ENCODE results near the gene ATOH8.

The ATOH8 gene

GRCh38 chr2:85758361-85759256 is 4.8 kb downstream of the ATOH8 start:
- no peak overlapping the region for H3K4me3 ChIP-seq (ENCODE audit: insufficient read depth in 1 of 2, low read depth in 1 of 2, low read length in 2 of 2)
- H3K36me3 ChIP-seq (ENCODE audit: control insufficient read depth in 1 of 2, insufficient read depth in 2 of 2, low read depth in 1 of 2, low read length in 2 of 2) = peaks cover 0 to 3% of the 10 kb centered on the region in 2 experiments
- H4K8ac ChIP-seq (ENCODE audit: low read length) = no peak overlapping the region
- H4K91ac ChIP-seq (ENCODE audit: low read length) = peak overlapping the region; percentile 47
- WGBS = 95% methylated on average over 19 of the region's 19 CpGs
- H3K27me3 ChIP-seq (ENCODE audit: control insufficient read depth in 1 of 2, insufficient read depth in 1 of 2, low read length in 2 of 2) = peaks cover 0 to 22% of the 10 kb centered on the region in 2 experiments
- no peak overlapping the region for H2AFZ ChIP-seq (ENCODE audit: low read depth, low read length)
- H2AK5ac ChIP-seq (ENCODE audit: low read length, severe bottlenecking) = no peak overlapping the region
- H3K79me1 ChIP-seq (replicated peaks; ENCODE audit: low read length, poor library complexity, severe bottlenecking) = peaks cover 4% of the 10 kb centered on the region
- H3K4me2 ChIP-seq (ENCODE audit: low read length, poor library complexity, severe bottlenecking) = no peak overlapping the region
- no peak overlapping the region for H2BK5ac ChIP-seq (ENCODE audit: low read depth, low read length, poor library complexity, severe bottlenecking)
- H2BK120ac ChIP-seq (ENCODE audit: low read depth, low read length) = no peak overlapping the region
- H3K4me1 ChIP-seq (ENCODE audit: control insufficient read depth, insufficient read depth, low read depth, low read length) = peaks cover 32% of the 10 kb centered on the region
- H3K9ac ChIP-seq (ENCODE audit: low read length) = no peak overlapping the region
- H2BK12ac ChIP-seq (ENCODE audit: low read length in 2 of 2) = peak overlapping the region; percentile 62 to 79
- no peak for DNase-seq
- H2BK15ac ChIP-seq (ENCODE audit: low read depth, poor library complexity, severe bottlenecking) = no peak overlapping the region
- H3K4ac ChIP-seq (ENCODE audit: low read depth in 1 of 2, low read length in 2 of 2) = no peak overlapping the region
- no peak overlapping the region for H3K27ac ChIP-seq (ENCODE audit: low read length, poor library complexity, severe bottlenecking)
- peak overlapping the region in 1 of 2 experiments; percentile 37 for H3K14ac ChIP-seq (ENCODE audit: low read length in 2 of 2)
- H3K23ac ChIP-seq (ENCODE audit: low read length in 2 of 2) = peak overlapping the region in 1 of 2 experiments; percentile 53
- H3K9me3 ChIP-seq (ENCODE audit: control insufficient read depth, low read length) = no peaks in the 10 kb centered on the region
- H3K18ac ChIP-seq (ENCODE audit: low read depth in 1 of 2, low read length in 2 of 2) = peak overlapping the region in 1 of 2 experiments; percentile 11

GRCh38 chr2:85759257-85759613 is 5.4 kb downstream of the ATOH8 start:
- no peak overlapping the region for H3K9ac ChIP-seq (ENCODE audit: low read length)

DNA sequence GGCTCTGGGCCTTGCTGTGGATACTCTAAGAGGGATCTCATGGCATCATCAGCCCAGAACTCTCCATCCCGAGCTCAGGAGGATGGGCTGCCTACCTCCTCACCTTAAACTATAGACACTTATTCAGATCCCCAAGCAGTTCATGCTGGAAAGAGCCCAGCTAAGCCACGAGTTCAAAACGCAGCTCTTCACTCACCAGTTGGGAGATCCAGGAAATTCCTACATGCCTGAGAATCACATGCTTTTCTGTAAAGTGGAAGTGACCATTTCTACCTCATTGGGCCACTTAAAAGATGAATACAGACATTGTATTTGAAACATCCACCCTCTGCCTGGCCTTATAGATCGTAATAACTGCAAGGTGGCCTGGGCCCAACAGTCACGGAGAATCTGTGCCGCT is 6.6 kb downstream of the ATOH8 start:
- peaks cover 3 to 8% of the 10 kb centered on the region in 2 experiments for H3K36me3 ChIP-seq (ENCODE audit: control insufficient read depth in 1 of 2, insufficient read depth in 2 of 2, low read depth in 1 of 2, low read length in 2 of 2)
- no peak overlapping the region for H2AFZ ChIP-seq (ENCODE audit: low read depth, low read length)
- H3K4ac ChIP-seq (ENCODE audit: low read depth in 1 of 2, low read length in 2 of 2) = peak overlapping the region in 1 of 2 experiments; percentile 67
- H3K27ac ChIP-seq (ENCODE audit: low read length, poor library complexity, severe bottlenecking) = no peak overlapping the region
- H3K9me3 ChIP-seq (ENCODE audit: control insufficient read depth, low read length) = no peaks in the 10 kb centered on the region
- DNase-seq = peak; percentile 83
- peaks cover 2% of the 10 kb centered on the region for H3K79me1 ChIP-seq (replicated peaks; ENCODE audit: low read length, poor library complexity, severe bottlenecking)
- no peak overlapping the region for H3K14ac ChIP-seq (ENCODE audit: low read length in 2 of 2)
- peak overlapping the region in 1 of 2 experiments; percentile 34 for H3K18ac ChIP-seq (ENCODE audit: low read depth in 1 of 2, low read length in 2 of 2)
- H2BK5ac ChIP-seq (ENCODE audit: low read depth, low read length, poor library complexity, severe bottlenecking) = no peak overlapping the region
- no peak overlapping the region for H4K8ac ChIP-seq (ENCODE audit: low read length)
- WGBS = 73% methylated on average over 6 of the region's 6 CpGs
- peak overlapping the region; percentile 28 for H2BK15ac ChIP-seq (ENCODE audit: low read depth, poor library complexity, severe bottlenecking)
- H3K9ac ChIP-seq (ENCODE audit: low read length) = no peak overlapping the region
- no peak overlapping the region for H2BK120ac ChIP-seq (ENCODE audit: low read depth, low read length)
- H2AK5ac ChIP-seq (ENCODE audit: low read length, severe bottlenecking) = no peak overlapping the region
- peaks cover 6 to 20% of the 10 kb centered on the region in 2 experiments for H3K27me3 ChIP-seq (ENCODE audit: control insufficient read depth in 1 of 2, insufficient read depth in 1 of 2, low read length in 2 of 2)
- no peak overlapping the region for H3K4me2 ChIP-seq (ENCODE audit: low read length, poor library complexity, severe bottlenecking)
- H2BK12ac ChIP-seq (ENCODE audit: low read length in 2 of 2) = peak overlapping the region in 1 of 2 experiments; percentile 85
- H3K4me3 ChIP-seq (ENCODE audit: insufficient read depth in 1 of 2, low read depth in 1 of 2, low read length in 2 of 2) = no peak overlapping the region
- no peak overlapping the region for H3K23ac ChIP-seq (ENCODE audit: low read length in 2 of 2)
- H4K91ac ChIP-seq (ENCODE audit: low read length) = no peak overlapping the region
- peaks cover 32% of the 10 kb centered on the region for H3K4me1 ChIP-seq (ENCODE audit: control insufficient read depth, insufficient read depth, low read depth, low read length)

More at GRCh38 chr2:85759257-85759613, 5.4 kb downstream of the ATOH8 start:
- Histone ChIP-seq H3K4me1 (ENCODE audit: control insufficient read depth, insufficient read depth, low read depth, low read length) (peaks cover 33% of the 10 kb centered on the region), H3K79me1 (replicated peaks; ENCODE audit: low read length, poor library complexity, severe bottlenecking) (peaks cover 4% of the 10 kb centered on the region), H3K27ac (ENCODE audit: low read length, poor library complexity, severe bottlenecking) (no peak overlapping the region), H3K9me3 (ENCODE audit: control insufficient read depth, low read length) (no peaks in the 10 kb centered on the region), H2BK12ac (ENCODE audit: low read length in 2 of 2) (peak overlapping the region in 1 of 2 experiments; percentile 21), H2BK5ac (ENCODE audit: low read depth, low read length, poor library complexity, severe bottlenecking) (no peak overlapping the region), H3K23ac (ENCODE audit: low read length in 2 of 2) (peak overlapping the region in 1 of 2 experiments; percentile 53), H4K8ac (ENCODE audit: low read length) (no peak overlapping the region), H2AFZ (ENCODE audit: low read depth, low read length) (no peak overlapping the region), H3K4ac (ENCODE audit: low read depth in 1 of 2, low read length in 2 of 2) (no peak overlapping the region), H4K91ac (ENCODE audit: low read length) (peak overlapping the region; percentile 47), H2BK15ac (ENCODE audit: low read depth, poor library complexity, severe bottlenecking) (no peak overlapping the region), H2AK5ac (ENCODE audit: low read length, severe bottlenecking) (no peak overlapping the region), H3K18ac (ENCODE audit: low read depth in 1 of 2, low read length in 2 of 2) (peak overlapping the region in 1 of 2 experiments; percentile 11), H2BK120ac (ENCODE audit: low read depth, low read length) (no peak overlapping the region), H3K27me3 (ENCODE audit: control insufficient read depth in 1 of 2, insufficient read depth in 1 of 2, low read length in 2 of 2) (peaks cover 0 to 22% of the 10 kb centered on the region in 2 experiments), H3K4me3 (ENCODE audit: insufficient read depth in 1 of 2, low read depth in 1 of 2, low read length in 2 of 2) (no peak overlapping the region), H3K14ac (ENCODE audit: low read length in 2 of 2) (no peak overlapping the region), H3K4me2 (ENCODE audit: low read length, poor library complexity, severe bottlenecking) (no peak overlapping the region), H3K36me3 (ENCODE audit: control insufficient read depth in 1 of 2, insufficient read depth in 2 of 2, low read depth in 1 of 2, low read length in 2 of 2) (peaks cover 0 to 3% of the 10 kb centered on the region in 2 experiments)
- no peak for DNase-seq
- 97% methylated on average over 5 of the region's 5 CpGs for WGBS

DNA sequence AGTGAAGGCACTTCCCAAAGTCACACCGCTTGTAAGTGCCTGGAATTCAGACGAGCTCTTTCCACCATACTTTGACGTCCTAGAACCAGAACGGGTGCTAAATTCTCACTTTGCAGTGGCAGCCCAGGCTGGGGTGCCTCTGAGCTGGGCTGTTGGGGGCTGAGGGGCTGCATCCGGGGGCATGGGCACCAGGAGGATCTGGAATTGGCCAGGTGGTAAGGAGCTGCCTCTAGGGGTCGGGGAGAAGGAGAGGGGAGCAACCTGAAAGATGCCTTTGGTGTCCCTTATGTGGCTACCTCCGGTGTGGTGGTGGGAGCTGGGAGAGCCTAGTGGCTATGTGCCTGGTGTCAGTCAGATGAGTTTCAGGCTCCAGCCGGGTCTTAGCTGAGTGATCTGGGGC is 7.1 kb downstream of the ATOH8 start:
- Histone ChIP-seq H2BK12ac (ENCODE audit: low read length in 2 of 2) (peak overlapping the region; percentile 83 to 85), H3K23ac (ENCODE audit: low read length in 2 of 2) (no peak overlapping the region), H3K4ac (ENCODE audit: low read depth in 1 of 2, low read length in 2 of 2) (peak overlapping the region in 1 of 2 experiments; percentile 67), H4K91ac (ENCODE audit: low read length) (peak overlapping the region; percentile 85), H3K79me1 (replicated peaks; ENCODE audit: low read length, poor library complexity, severe bottlenecking) (peaks cover 1% of the 10 kb centered on the region), H3K27me3 (ENCODE audit: control insufficient read depth in 1 of 2, insufficient read depth in 1 of 2, low read length in 2 of 2) (peaks cover 6 to 15% of the 10 kb centered on the region in 2 experiments), H2BK5ac (ENCODE audit: low read depth, low read length, poor library complexity, severe bottlenecking) (no peak overlapping the region), H2BK15ac (ENCODE audit: low read depth, poor library complexity, severe bottlenecking) (no peak overlapping the region), H3K14ac (ENCODE audit: low read length in 2 of 2) (no peak overlapping the region), H2BK120ac (ENCODE audit: low read depth, low read length) (peak overlapping the region; percentile 59), H4K8ac (ENCODE audit: low read length) (peak overlapping the region; percentile 15), H2AFZ (ENCODE audit: low read depth, low read length) (no peak overlapping the region), H3K4me2 (ENCODE audit: low read length, poor library complexity, severe bottlenecking) (no peak overlapping the region), H3K4me1 (ENCODE audit: control insufficient read depth, insufficient read depth, low read depth, low read length) (peaks cover 34% of the 10 kb centered on the region), H3K9me3 (ENCODE audit: control insufficient read depth, low read length) (no peaks in the 10 kb centered on the region), H3K18ac (ENCODE audit: low read depth in 1 of 2, low read length in 2 of 2) (peak overlapping the region; percentile 16 to 34), H3K36me3 (ENCODE audit: control insufficient read depth in 1 of 2, insufficient read depth in 2 of 2, low read depth in 1 of 2, low read length in 2 of 2) (peaks cover 3 to 13% of the 10 kb centered on the region in 2 experiments), H2AK5ac (ENCODE audit: low read length, severe bottlenecking) (no peak overlapping the region), H3K9ac (ENCODE audit: low read length) (no peak overlapping the region), H3K4me3 (ENCODE audit: insufficient read depth in 1 of 2, low read depth in 1 of 2, low read length in 2 of 2) (no peak overlapping the region), H3K27ac (ENCODE audit: low read length, poor library complexity, severe bottlenecking) (no peak overlapping the region)
- WGBS = 77% methylated on average over 8 of the region's 8 CpGs
- no peak for DNase-seq

All from mesenchymal stem cell (in vitro differentiated cells and primary cell).